ENCODE data around the gene SLAMF9. TPM values are rescaled to one million over a fixed set of nuclear protein-coding genes. Genes with fewer than 3 reads are reported as not detected.

The SLAMF9 gene
- total and polyA plus RNA-seq, 2 donors (not counting 3 experiments of a cell fraction or from before 2014, with no cell fraction given): not detected

GRCh38 chr1:159919236-159919865, 34.7 kb downstream of the SLAMF9 start:
- peaks cover 13 to 27% of the 10 kb centered on the region in 2 experiments for H3K36me3 ChIP-seq (ENCODE audit: control insufficient read depth in 2 of 2, extremely low read depth in 1 of 2, insufficient read depth in 2 of 2, low read length in 2 of 2)
- intact Hi-C loops (cut with micrococcal nuclease) (no loop called here), dilution Hi-C loops (cut with MboI; ENCODE audit: extremely low pct_ligation_motif_present, low sequenced_read_pairs) (no loop called here)
- ChIA-PET CTCF (no interaction called here), POLR2A (no interaction called here)
- FAIRE-seq: no peak
- DNase-seq (ENCODE audit: low read depth, low spot score): no peak
- TF ChIP-seq JUN (IDR thresholded peaks at IDR 0.05; ENCODE audit: borderline replicate concordance, insufficient read depth, insufficient read length, low read depth): no peak
- no peak for TF ChIP-seq MYC (IDR thresholded peaks at IDR 0.05; ENCODE audit: low read depth, low read length)
- TF ChIP-seq, protein P1, sequence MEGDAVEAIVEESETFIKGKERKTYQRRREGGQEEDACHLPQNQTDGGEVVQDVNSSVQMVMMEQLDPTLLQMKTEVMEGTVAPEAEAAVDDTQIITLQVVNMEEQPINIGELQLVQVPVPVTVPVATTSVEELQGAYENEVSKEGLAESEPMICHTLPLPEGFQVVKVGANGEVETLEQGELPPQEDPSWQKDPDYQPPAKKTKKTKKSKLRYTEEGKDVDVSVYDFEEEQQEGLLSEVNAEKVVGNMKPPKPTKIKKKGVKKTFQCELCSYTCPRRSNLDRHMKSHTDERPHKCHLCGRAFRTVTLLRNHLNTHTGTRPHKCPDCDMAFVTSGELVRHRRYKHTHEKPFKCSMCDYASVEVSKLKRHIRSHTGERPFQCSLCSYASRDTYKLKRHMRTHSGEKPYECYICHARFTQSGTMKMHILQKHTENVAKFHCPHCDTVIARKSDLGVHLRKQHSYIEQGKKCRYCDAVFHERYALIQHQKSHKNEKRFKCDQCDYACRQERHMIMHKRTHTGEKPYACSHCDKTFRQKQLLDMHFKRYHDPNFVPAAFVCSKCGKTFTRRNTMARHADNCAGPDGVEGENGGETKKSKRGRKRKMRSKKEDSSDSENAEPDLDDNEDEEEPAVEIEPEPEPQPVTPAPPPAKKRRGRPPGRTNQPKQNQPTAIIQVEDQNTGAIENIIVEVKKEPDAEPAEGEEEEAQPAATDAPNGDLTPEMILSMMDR (IDR thresholded peaks at IDR 0.05; ENCODE audit: extremely low read depth in 1 of 2, insufficient read depth in 1 of 2, low read depth in 1 of 2, low read length in 2 of 2): no peak
- no peak for TF ChIP-seq POLR2AphosphoS5 (IDR thresholded peaks at IDR 0.05; ENCODE audit: insufficient read depth, low read depth, low read length)
- TF ChIP-seq POLR2A (IDR thresholded peaks at IDR 0.05; ENCODE audit: low read depth, low read length): no peak
- no peak for TF ChIP-seq EZH2 (IDR thresholded peaks at IDR 0.05; ENCODE audit: borderline replicate concordance, low read depth, low read length, severe bottlenecking)
- TF ChIP-seq, protein P2, sequence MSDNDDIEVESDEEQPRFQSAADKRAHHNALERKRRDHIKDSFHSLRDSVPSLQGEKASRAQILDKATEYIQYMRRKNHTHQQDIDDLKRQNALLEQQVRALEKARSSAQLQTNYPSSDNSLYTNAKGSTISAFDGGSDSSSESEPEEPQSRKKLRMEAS (IDR thresholded peaks at IDR 0.05; ENCODE audit: insufficient read depth, insufficient read length): no peak
- no peak for TF ChIP-seq FOS (IDR thresholded peaks at IDR 0.05; ENCODE audit: borderline replicate concordance, insufficient read depth, low read length)
- no peak for TF ChIP-seq GATA2 (IDR thresholded peaks at IDR 0.05; ENCODE audit: insufficient read depth, insufficient read length, low read depth, low read length)
- H3K4me1 ChIP-seq (ENCODE audit: control insufficient read depth, extremely low read depth, insufficient read depth, low read length): peaks cover 39% of the 10 kb centered on the region
- H3K9me1 ChIP-seq (replicated peaks; ENCODE audit: control insufficient read depth, extremely low read depth, insufficient read depth, low read length): no peaks in the 10 kb centered on the region
- no peak overlapping the region for H2AFZ ChIP-seq (ENCODE audit: low read depth, low read length)
- H3K27me3 ChIP-seq (ENCODE audit: control insufficient read depth in 2 of 2, insufficient read depth in 2 of 2, low read length in 2 of 2): no peaks in the 10 kb centered on the region
- no TSS peak for BruUV-seq (replicated peaks)
- no peak overlapping the region for H3K4me3 ChIP-seq (replicated peaks in 1 of 3; ENCODE audit: insufficient read depth in 1 of 3, low read depth in 1 of 3, low read length in 3 of 3)
- no peak overlapping the region for H3K9ac ChIP-seq (replicated peaks; ENCODE audit: extremely low read depth, insufficient read depth, low read length)
- no peak overlapping the region for H3K4me2 ChIP-seq (ENCODE audit: insufficient read depth, low read length)
- no peaks in the 10 kb centered on the region for H4K20me1 ChIP-seq (replicated peaks; ENCODE audit: control insufficient read depth, extremely low read depth, insufficient read depth, low read length)
- peaks cover 54% of the 10 kb centered on the region for H3K79me2 ChIP-seq (ENCODE audit: control insufficient read depth, insufficient read depth, low read length)
- H3K27ac ChIP-seq (ENCODE audit: insufficient read depth, low read depth, low read length): no peak overlapping the region
- H3K9me3 ChIP-seq (replicated peaks; ENCODE audit: control insufficient read depth, insufficient read depth, low read length): no peaks in the 10 kb centered on the region

Measured in endothelial cell of umbilical vein (primary cell).